ENCODE measurements around the gene SMG7.

Gene SMG7

GRCh38 chr1:183490932-183491331 is 18.6 kb downstream of the SMG7 start:
- no peak for DNase-seq (ENCODE audit: extremely low read depth, insufficient read length)
- H3K4me3 ChIP-seq (replicated peaks; ENCODE audit: low read depth, low read length), result no peak overlapping the region
- TF ChIP-seq, protein P1, sequence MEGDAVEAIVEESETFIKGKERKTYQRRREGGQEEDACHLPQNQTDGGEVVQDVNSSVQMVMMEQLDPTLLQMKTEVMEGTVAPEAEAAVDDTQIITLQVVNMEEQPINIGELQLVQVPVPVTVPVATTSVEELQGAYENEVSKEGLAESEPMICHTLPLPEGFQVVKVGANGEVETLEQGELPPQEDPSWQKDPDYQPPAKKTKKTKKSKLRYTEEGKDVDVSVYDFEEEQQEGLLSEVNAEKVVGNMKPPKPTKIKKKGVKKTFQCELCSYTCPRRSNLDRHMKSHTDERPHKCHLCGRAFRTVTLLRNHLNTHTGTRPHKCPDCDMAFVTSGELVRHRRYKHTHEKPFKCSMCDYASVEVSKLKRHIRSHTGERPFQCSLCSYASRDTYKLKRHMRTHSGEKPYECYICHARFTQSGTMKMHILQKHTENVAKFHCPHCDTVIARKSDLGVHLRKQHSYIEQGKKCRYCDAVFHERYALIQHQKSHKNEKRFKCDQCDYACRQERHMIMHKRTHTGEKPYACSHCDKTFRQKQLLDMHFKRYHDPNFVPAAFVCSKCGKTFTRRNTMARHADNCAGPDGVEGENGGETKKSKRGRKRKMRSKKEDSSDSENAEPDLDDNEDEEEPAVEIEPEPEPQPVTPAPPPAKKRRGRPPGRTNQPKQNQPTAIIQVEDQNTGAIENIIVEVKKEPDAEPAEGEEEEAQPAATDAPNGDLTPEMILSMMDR (IDR thresholded peaks at IDR 0.05; ENCODE audit: insufficient read depth, low read length, poor library complexity, severe bottlenecking), result no peak
- H3K27me3 ChIP-seq (replicated peaks; ENCODE audit: control insufficient read depth, insufficient read depth, low read length), result no peaks in the 10 kb centered on the region
- no peaks in the 10 kb centered on the region; the same call in none of the 2 replicates for H3K36me3 ChIP-seq (ENCODE audit: control insufficient read depth, insufficient read depth, low read length)

DNA sequence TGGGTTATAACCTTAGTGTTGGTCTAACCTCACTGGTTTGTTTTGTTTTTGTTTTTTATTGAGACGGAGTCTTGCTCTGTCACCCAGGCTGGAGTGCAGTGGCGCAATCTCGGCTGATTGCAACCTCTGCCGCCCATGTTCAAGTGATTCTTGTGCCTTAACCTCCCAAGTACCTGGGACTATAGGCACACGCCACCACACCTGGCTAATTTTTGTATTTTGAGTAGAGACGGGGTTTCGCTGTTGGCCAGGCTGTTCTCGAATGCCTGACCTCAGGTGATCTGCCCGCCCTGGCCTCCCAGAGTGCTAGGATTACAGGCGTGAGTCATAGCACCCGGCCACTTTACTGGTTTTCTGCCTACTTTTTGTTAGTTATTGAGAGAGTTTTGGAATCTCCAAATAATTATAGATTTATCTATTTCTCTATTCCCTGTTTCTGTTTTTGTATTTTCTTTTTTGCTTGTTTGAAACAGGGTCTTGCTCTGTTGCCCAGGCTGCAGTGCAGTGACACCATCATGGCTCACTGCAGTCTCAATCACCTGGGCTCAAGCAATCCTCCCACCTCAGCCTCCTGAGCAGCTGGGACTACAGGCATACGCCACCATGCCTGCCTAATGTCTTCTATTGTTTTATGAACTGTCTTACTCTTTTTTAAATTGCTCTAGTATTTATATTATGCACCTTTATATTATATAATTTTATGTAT is 21.4 kb downstream of the SMG7 start:
- TF ChIP-seq, protein P1 (IDR thresholded peaks at IDR 0.05; ENCODE audit: insufficient read depth, low read length, poor library complexity, severe bottlenecking), result no peak
- Histone ChIP-seq H3K4me3 (replicated peaks; ENCODE audit: low read depth, low read length) (no peak overlapping the region), H3K27me3 (replicated peaks; ENCODE audit: control insufficient read depth, insufficient read depth, low read length) (no peaks in the 10 kb centered on the region), H3K36me3 (ENCODE audit: control insufficient read depth, insufficient read depth, low read length) (no peaks in the 10 kb centered on the region; the same call in 1 of the 2 replicates)
- no peak for DNase-seq (ENCODE audit: extremely low read depth, insufficient read length)

GRCh38 chr1:183495420-183495819 is 23.1 kb downstream of the SMG7 start:
- no peak for DNase-seq (ENCODE audit: extremely low read depth, insufficient read length)
- TF ChIP-seq, protein P1 (IDR thresholded peaks at IDR 0.05; ENCODE audit: insufficient read depth, low read length, poor library complexity, severe bottlenecking), result no peak
- Histone ChIP-seq H3K36me3 (ENCODE audit: control insufficient read depth, insufficient read depth, low read length) (no peaks in the 10 kb centered on the region; the same call in 1 of the 2 replicates), H3K4me3 (replicated peaks; ENCODE audit: low read depth, low read length) (no peak overlapping the region), H3K27me3 (replicated peaks; ENCODE audit: control insufficient read depth, insufficient read depth, low read length) (no peaks in the 10 kb centered on the region)

GRCh38 chr1:183497218-183497617 is 24.9 kb downstream of the SMG7 start:
- TF ChIP-seq, protein P1 (IDR thresholded peaks at IDR 0.05; ENCODE audit: insufficient read depth, low read length, poor library complexity, severe bottlenecking), result no peak
- no peak overlapping the region for H3K4me3 ChIP-seq (replicated peaks; ENCODE audit: low read depth, low read length)
- H3K27me3 ChIP-seq (replicated peaks; ENCODE audit: control insufficient read depth, insufficient read depth, low read length), result no peaks in the 10 kb centered on the region
- DNase-seq (ENCODE audit: extremely low read depth, insufficient read length), result no peak
- no peaks in the 10 kb centered on the region for H3K36me3 ChIP-seq (ENCODE audit: control insufficient read depth, insufficient read depth, low read length)

DNA sequence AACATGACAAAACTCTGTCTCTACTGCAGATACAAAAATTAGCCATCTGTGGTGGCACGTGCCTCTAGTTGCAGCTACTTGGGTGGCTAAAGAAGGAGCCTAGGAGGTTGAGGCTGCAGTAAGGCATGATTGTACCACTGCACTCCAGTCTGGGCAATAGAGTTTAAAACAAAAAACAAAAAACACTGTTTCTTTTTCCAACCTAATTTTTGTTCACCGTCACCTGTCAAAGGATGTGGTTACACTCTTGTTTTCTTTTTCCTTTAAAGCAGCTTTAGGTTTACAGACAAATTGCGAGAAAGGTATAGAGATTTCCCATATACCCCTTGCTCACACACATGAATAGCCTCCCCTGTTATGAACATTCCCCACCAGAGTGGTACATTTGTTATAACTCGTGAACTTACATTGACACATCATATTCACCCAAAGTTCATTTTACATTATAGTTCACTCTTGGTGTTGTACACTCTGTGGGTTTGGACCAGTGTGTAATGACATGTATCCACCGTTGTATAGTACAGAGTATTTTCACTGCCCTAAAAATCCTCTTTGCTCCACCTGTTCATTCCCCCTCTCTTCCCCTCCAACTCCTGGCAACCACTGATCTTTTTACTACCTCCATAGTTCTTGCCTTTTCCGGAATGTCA is 26.2 kb downstream of the SMG7 start:
- no peaks in the 10 kb centered on the region for H3K36me3 ChIP-seq (ENCODE audit: control insufficient read depth, insufficient read depth, low read length)

More for the DNA sequence above, 26.2 kb downstream of the SMG7 start:
- H3K4me3 ChIP-seq (replicated peaks; ENCODE audit: low read depth, low read length), result no peak overlapping the region
- TF ChIP-seq, protein P1 (IDR thresholded peaks at IDR 0.05; ENCODE audit: insufficient read depth, low read length, poor library complexity, severe bottlenecking), result no peak
- no peak for DNase-seq (ENCODE audit: extremely low read depth, insufficient read length)
- no peaks in the 10 kb centered on the region for H3K27me3 ChIP-seq (replicated peaks; ENCODE audit: control insufficient read depth, insufficient read depth, low read length)
